GM21528 (cell line): Measurements from ENCODE around the gene KRAS.
"Not testable (repeated sequence)": the region's sequence is repeated elsewhere in the genome, so short reads cannot be mapped to it uniquely, and the experiment has no call there.

Experiments used
- ATAC-seq: cut with Tn5 transposase; IDR thresholded peaks from one replicate; pipeline ENCODE4 v1.9.1; 2021; ENCODE audit warnings: mild to moderate bottlenecking, moderate library complexity; ENCODE audit not compliant: unreplicated experiment, low FRiP score

Gene KRAS

DNA sequence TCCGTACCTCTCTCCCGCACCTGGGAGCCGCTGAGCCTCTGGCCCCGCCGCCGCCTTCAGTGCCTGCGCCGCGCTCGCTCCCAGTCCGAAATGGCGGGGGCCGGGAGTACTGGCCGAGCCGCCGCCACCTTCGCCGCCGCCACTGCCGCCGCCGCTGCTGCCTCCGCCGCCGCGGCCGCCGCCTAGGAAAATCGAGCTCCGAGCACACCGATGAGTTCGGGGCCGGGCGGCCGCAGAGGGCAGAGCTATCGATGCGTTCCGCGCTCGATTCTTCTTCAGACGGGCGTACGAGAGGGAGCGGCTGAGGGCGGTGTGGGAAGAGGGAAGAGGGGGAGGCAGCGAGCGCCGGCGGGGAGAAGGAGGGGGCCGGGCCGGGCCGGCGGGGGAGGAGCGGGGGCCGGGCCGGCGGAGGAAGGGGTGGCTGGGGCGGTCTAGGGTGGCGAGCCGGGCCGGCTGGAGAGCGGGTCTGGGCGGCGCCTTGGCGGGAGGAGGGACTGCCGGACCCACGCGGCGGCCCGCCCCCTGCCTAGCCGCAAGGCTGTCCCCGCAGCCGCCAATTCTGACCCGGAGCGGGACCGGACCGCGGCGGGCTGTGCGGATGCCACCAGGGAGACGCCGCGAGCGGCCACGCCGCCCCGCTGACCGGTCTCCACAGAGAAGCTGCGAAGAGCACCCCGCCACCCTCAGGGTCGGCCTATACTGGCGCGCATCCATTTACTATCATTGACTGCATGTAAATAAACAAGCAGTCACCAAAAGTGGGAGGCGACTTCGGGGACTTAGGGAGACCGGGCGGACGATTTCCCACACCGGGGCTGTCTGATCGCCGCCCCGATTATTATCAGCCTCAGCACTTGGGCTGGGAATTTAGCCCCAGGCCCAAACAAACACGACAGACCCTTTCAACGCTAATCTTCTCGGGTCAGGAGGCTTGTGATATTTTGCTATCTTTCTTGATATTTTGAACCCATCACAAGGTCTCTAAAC is at the start of gene KRAS:
Gene KRAS (minus strand): TSS at position 186 of the 987 bp plus-strand sequence.
- ATAC-seq = peak; percentile 81

DNA sequence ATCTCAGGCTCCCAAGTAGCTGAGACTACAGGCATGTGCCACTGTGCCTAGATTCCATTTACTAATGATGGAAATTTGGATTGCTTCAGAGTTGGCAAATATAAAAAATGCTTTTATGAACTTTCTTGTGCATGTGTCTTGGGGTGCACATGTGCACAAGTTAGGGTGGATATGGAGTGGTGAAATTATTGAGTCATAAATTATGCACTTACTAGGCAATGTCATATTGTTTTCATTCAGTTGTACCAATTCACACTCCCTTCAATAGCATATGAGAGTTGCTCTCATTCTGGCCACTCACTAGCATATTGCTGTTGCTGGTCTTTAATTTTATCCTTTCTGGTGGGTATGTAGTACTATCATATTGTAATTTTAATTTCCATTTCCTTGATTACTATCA is 45.7 kb upstream of the KRAS start:
- no peak for ATAC-seq

DNA sequence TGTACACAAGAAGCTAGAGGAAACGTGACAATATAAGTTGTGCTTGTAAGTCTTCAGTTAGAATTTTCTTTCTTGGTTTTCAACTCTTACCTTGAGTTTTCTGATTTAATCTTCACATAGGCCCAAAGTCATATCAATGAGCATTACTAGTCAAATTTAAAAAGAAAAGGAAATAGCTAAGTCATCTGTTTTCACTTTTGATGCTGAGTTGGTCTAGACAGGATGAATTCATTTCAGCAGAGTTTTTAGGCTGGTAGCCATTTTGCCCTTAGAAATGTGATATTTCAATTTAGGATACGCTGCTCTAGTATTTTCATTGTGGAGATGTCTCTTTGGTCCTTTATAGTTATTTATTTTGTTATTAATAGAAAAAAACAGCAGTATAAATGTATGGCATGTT is 44.6 kb upstream of the KRAS start:
- no peak for ATAC-seq

DNA sequence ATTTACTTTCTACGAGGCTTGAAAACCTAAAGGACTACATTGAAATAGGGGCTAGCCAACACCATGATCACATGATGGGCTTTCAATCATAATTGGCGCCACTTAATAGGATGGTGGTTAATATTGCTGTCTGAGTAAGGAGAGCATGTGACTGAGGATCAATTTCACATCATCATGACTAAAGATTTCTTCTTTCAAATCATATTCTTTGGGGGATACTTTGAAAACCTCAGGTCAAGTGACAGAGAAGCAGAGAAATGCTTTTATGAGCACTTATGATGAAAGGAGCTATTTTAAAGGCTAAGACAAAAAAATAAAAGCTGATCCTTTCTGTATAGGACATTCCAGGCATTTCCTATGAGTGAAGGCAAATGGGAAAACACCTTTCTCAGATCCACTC is 42.9 kb upstream of the KRAS start:
- no peak for ATAC-seq

DNA sequence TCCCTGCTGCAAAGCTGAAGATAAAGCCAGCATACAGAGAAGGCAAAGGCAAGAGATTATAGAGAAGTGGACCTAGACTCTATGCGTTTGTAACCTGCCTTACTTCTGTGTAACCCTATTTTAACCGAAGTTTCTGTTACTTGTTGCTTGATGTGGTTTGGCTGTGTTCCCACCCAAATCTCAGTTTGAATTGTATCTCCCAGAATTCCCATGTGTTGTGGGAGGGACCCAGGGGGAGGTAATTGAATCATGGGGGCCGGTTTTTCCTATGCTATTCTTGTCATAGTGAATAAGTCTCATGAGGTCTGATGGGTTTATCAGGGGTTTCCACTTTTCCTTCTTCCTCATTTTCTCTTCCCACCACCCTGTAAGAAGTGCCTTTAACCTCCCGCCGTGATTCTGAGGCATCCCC is 42.1 kb upstream of the KRAS start:
- not testable (repeated sequence) for ATAC-seq

DNA sequence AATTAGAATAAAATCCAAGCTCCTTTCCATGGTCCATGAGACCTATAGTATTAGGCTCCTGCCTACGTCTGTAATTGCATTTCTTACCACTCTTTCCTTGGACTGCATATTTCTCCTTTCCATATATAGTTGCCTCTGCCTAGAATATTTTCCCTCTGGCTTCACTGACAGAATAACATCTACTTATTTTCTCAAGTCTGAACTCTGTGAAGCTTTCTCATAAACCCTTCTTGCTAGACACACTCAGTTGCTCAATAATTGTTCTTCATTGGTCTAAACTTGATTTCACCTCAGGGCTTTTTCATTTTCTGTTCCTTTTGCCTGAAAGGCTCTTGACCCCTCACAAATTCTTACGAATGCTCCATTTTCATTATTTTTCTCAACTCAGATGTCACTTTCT is 36.9 kb upstream of the KRAS start:
- no peak for ATAC-seq

DNA sequence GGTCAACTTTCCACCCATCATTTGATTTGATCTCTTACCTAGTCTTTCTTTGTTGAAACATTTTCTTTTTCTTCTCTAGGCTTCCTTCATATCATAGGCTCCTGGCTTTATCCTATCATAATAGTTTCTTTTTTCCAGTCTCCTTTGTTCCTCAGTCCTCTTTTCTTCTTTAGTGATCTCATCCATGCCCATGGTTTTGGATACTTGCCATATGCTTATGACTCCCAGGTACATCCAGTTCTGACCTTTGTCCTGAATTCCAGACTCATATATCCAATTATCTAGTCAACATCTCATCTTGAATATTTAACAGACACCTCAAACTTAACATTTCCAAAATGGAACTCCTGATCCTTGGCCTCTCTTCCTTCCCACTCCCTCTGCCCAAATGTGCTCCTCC is 36.1 kb upstream of the KRAS start:
- no peak for ATAC-seq

DNA sequence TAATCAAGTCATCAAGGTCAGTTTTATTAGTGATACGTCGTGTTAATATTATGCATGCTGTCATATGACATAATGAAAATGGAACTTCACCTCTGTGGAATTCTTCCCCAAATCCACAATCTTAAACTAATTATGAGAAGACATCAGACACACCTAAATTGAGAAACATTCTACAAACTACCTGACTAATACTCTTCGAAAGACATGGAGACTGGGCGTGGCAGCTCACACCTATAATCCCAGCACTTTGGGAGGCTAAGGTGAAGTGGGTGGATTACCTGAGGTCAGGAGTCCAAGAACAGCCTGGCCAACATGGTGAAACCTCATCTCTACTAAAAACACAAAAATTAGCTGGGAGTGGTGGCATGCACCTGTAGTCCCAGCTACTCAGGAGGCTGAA is 33.3 kb upstream of the KRAS start:
- no peak for ATAC-seq

DNA sequence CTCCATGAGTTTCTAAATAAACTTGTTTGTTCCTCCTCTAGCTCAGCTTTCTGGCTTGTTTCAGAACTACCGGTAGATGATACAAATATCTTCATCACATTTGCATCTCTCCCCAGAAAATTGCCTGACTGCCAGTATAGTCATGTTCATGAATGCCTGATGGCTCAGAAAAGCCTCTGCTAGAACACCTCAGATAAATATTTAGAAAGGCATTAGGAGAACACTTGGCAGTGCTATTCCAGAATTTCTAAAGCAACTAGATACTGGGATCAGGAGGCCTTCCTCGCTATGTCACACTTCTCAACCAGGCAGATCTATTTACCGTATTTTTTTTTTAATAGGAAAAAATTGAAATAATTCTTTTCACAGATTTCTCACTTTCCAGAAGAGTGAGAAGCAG is 32.3 kb upstream of the KRAS start:
- ATAC-seq = no peak

DNA sequence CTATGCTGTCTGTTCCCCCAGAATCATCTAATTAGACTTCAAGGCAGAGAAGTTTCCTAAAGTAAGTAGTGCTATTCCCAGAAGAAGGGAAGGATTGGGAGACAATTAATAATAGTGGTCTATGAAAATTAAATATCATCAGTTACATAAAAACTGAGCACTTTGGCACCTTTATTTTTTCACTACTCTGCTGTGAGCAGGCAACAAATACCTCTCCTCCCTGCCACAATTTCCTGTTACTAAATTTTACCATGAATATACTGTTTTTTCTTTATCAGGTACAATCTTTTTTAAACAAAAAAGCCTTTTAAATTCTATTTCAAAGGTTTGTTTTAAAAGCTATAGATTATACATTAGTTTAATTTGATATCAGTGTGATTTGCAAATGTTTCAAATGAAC is 29.4 kb upstream of the KRAS start:
- ATAC-seq = no peak

DNA sequence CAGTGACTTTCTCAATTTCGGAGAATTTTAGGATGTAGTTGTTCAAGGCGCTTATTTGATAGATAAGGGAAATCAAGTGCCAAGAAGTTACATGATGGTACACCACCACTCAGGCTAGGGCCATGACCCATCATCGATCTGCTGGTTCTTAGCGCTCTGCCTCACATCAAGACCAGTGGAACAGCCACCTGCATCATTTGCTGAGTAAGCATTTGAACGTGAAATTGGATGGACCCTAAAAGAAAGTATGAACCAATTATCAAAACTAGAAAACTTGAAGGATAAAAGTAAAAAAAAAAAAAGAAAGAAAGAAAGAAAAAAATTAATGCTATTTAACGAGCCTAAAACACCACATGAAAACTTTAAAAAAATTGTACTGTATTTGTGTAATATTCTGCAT is 27.5 kb upstream of the KRAS start:
- ATAC-seq = no peak

DNA sequence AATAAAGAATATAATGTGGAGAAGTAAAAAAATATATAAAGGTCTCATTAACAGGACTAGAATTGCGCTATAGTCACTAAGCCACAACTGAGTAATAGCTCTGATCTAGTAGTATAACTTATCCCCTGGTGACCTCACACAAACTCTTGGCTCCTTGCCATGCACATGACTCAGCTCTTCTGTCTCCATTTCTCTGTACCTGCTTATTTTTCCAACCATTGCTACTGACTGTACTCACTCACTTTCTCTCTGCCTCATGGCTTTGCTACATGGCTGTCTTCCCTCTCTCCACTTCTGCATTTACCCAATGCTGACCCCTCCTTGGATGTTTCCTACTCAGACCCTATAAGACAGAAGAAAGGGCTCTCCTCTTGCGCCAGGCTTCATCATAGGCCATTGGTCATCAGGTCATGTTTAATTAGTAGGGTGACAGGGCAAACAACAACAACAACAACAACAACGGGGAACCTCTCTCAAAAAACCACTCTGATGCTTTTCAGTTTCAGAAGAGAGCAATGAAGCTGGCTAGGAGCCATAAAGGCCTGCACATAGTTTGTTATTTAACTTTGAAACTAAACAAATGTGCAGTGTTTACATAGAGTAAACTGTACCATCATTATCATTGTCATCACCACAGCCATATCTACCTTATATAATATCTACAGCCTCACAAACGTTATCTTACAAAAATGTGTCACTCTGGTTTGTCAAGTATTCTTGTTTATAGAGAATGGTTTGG is 25.6 kb upstream of the KRAS start:
- ATAC-seq = no peak

DNA sequence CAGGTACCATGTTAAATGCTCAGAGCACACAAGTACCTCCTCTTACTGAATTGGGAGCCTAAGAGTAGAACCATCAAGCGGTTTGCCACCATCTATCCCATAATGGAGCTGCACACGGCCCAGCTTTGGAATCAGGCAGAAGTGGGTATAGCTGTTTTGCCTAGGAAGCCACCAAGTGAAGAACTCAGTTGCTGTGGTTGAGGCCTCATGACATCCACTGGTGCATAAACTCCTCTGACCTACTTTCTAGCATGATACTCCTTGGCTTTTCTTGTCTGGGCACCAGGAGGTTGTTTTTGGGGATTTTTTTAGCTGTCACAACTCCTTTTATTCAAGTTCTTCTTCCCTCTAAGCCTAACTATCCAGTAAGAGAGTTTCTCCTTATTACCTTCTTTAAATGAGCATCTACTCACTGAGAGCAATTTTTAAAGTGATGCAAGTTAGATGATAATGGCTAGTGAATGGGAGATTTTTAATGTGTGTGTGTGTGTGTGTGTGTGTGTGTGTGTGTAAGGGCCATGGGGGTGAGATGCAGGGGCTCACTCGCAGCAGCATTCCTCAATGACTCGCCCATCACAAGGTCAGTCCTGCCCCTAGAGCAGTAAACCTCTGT is 20.9 kb upstream of the KRAS start:
- no peak for ATAC-seq

DNA sequence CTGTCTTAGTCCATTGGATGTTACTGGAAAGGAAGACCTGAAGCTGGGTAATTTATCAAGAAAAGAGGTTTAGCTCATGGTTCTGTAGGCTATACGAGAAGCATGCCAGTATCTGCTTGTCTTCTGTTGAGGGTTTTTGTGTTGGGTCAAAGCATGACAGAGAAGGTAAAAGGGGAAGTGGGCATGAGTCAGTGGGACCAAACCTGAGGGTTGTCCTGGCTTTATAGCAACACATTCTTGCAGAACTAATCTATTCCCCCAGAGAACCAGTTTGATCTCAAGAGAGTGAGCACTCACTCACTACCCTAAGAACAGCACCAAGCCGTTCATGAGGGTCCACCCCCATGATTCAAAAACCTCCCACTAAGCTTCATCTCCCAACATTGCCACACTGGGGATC is 19.0 kb upstream of the KRAS start:
- peak; percentile 82 for ATAC-seq

DNA sequence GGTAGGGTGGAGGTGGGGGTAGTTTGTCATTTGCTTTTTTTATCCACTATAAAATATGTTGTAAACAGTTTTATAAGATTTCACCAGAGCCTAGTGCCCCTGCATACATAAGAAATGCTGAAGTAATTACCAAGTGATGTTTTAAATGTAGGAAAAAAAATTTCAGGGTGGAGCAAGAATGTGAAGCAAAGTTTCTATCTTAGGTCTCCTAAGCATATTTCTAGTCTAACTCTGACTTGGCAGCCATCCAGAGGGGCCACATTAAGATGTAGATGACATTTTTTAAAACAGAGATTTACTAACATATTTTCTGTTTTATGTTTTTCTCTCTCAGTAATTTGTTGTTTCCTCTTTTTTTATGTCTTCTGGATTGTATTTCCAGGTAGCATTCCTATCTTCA is 15.8 kb upstream of the KRAS start:
- no peak for ATAC-seq

DNA sequence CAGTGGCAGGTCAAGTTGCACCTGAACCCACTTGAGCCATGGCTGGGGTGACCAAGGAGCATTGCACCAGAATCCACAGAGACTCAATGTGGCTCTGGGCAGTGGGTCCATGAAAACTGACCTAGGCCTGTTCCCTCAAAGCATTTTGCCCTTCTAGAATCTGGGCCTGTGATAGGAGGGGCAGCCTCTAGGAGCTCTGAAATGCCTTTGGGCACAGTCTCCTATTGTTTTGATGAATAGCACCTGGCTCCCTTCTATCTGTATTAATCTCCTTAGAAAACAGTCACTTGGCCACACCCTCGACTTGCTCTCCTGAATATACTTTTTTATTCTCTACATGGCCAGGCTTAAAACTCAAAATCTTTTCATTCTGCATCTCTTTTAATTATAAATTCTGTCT is 14.1 kb upstream of the KRAS start:
- no peak for ATAC-seq

DNA sequence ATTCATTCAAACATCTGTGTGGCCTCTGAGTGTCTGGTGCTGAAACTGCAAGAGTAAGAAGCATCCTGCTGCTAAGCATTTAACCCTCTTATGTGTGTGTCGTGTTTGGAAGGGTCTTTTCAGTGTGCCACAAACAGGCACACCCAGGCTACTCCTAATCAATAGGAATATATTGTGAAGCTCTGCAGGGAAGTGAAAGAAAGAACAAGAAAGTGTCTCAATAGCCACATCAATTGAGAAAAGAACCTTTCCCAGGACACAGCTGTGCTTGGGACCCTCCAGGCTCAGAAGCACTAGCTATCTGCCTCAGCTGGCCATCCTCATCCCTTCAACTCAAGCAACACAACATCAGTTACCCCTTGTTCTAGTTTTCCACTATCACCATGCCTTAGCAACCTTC is 13.4 kb upstream of the KRAS start:
- ATAC-seq = no peak

DNA sequence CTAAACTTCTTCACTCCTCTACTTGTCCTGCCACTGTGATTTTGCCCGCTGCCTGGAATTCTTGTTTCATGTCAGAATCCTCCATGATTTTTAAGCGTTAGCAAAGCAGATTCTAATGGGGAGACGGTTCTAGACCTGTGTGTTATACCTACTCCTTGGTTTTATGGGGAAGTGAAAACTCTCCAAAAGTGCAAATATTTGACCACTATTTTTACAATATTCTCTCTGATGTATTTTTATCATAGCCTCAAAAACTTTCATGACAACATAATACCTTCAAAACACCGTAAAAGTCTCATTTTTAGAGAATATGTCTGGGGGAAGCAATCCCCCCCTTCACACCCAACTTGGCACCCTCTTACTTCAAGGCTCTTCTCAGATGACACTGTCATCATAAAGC is 12.9 kb upstream of the KRAS start:
- ATAC-seq = no peak

DNA sequence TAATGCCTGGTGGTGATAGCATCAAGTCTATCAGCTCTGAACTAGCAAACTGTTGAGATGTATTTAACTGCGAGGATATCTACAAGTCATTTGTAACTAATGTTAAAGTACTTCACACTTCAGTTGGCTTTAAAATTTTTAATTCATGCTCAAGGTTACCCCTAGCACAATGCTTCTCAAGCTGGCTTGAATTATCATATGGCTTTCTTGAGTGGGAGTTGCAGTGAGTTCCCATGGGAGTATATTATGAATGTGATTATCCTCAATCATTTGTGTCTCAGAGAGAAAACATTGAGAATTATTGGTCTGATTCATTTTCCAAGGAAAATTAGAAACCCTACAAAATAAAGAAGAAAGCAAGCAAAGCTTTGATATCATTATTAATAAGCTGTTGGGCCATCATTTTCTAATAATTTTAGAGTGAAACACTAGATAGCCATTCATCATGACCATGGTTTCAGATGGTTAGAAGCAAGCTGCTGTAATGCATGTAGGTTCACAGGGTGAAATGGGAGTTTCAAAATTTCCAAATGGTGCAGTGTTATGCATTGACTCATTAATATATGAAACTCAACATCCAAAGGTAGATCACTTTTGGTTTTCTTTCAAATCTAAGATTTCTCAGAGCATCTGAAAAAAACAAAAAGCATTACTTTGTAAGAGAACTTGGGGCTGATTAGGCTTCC is 11.8 kb upstream of the KRAS start:
- ATAC-seq = no peak

DNA sequence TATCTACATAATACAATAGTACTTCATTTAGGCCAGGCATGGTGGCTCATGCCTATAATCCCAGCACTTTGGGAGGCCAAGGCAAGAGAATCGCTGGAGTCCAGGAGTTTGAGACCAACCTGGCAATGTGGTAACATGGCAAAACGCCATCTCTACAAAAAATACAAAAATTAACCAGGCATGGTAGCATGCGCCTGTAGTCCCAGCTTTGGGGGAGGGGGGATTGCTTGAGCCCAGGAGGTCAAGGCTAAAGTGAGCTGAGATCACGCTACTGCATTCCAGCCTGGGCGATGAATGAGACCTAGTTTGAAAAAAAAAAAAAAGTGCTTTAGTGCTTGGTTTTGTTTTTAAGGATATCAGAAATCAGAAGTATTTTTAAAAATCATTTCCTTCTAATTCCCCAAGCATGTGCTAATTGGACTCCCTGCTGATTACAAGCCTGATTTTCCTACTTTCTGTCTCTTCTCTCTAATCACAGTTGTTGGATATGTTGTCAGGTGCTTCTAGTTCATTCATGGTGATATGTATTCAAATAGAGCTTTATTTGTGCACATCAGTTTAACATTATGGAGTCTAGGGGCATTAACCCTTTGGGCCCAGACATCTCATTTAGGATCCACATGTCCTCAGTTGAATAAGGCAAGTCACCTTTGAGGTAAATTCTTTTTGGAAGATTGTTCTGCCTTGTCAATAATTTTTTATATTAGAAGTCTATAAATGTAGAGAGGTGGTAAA is 7.0 kb upstream of the KRAS start:
- no peak for ATAC-seq
